GM10248 (cell line): ENCODE measurements around the gene MTCL1.

Experiments
- CTCF ChIA-PET: fragments of 300-600 bp; sonication (Branson Sonifier 250); formaldehyde crosslinking; extraction: SDS; loops from one replicate; lab custom pipeline; 2021; ENCODE audit warnings: antibody characterized with exemption; lab: Yijun Ruan, JAX
- POLR2A ChIA-PET: fragments of 350-650 bp; sonication (Branson Sonifier 250); formaldehyde crosslinking; extraction: SDS; loops from one replicate; lab custom pipeline; 2020; ENCODE audit warnings: antibody characterized with exemption; lab: Yijun Ruan, JAX
- DNase-seq: peaks from one replicate; pipeline ENCODE4 v3.0.0; 2012; ENCODE audit errors: extremely low spot score
- TF ChIP-seq, protein P1 (sequence below): IDR thresholded peaks from 2 replicates; pipeline ENCODE4 v1.5.1; 2012; ENCODE audit warnings: mild to moderate bottlenecking, low read depth; ENCODE audit errors: extremely low read depth, missing control alignments, control extremely low read depth

MTCL1 gene

DNA sequence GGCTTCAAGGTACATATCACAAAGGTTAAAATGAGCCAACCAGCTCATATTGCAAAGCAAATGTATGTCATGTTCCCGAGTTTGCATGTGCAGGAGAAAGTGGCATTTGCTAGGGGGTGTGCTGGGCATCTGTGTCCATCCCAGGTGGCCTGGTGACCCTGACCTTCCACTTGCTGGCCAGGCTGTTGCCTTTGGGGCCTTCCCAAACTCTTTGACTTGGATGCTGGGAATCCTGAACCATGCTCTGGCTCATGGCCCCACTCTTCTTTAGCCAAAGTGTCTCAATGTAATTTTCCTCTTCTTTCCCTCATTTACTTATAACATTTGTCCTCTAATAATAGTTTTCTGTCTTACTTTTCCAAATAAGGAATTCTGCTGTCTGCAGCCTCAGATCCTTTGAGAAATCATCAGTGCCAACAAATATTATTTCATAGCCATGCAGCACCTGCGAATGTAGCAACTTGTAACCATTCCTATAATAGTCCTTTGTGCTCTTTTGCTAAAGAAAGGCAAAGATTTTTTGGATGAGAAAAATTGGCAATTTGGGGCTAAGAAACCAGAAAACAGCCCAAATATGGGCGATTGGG lies 64.2 kb downstream of the MTCL1 start:
- DNase-seq = no peak
- CTCF ChIA-PET = interaction anchor here (1.0 kb wide), 1 partner anchor 17 kb away, joined by 3 read pairs; no protein-coding TSS in a partner anchor
- TF ChIP-seq, protein P1, sequence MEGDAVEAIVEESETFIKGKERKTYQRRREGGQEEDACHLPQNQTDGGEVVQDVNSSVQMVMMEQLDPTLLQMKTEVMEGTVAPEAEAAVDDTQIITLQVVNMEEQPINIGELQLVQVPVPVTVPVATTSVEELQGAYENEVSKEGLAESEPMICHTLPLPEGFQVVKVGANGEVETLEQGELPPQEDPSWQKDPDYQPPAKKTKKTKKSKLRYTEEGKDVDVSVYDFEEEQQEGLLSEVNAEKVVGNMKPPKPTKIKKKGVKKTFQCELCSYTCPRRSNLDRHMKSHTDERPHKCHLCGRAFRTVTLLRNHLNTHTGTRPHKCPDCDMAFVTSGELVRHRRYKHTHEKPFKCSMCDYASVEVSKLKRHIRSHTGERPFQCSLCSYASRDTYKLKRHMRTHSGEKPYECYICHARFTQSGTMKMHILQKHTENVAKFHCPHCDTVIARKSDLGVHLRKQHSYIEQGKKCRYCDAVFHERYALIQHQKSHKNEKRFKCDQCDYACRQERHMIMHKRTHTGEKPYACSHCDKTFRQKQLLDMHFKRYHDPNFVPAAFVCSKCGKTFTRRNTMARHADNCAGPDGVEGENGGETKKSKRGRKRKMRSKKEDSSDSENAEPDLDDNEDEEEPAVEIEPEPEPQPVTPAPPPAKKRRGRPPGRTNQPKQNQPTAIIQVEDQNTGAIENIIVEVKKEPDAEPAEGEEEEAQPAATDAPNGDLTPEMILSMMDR = no peak
- POLR2A ChIA-PET = no interaction called here

DNA sequence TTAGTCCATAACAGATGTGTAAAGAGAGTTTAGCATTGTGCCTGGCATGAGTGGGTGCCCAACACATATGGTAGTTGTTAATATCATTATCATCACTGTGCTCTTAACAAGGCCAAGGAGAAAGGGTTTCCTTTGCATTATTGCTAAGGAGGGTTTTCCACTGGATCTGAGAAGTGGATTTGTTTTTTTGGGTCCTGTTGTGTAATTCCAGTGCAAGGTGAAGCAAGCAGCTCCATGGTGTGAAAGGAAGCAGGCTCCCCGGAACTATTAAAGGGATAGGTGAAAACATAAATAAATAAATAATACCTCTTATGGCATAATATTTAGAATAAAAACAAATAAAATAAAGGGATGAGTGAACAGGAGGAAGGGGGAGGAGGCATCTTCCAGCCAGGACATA lies 65.3 kb downstream of the MTCL1 start:
- TF ChIP-seq, protein P1 = no peak
- no peak for DNase-seq
- ChIA-PET CTCF (no interaction called here), POLR2A (no interaction called here)

DNA sequence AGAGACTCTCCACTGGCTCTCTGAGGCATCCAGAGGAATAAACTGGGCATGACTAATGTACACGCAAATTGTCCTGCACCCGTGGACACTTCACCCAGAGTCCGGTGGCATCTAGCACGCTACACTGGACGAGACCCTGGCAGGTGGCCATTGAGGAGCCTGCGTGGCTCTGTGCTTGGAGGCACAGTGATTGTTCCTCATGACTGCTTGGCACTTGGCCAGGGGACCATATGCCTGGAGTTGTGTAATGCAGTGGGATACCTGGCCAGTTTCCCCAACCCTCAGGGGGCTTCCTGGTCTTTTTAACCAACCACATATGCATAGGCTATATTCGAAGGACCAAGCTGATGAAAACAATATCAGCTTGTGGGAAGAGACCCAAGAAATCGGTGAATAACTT lies 66.6 kb downstream of the MTCL1 start:
- CTCF ChIA-PET = no interaction called here
- POLR2A ChIA-PET = no interaction called here
- TF ChIP-seq, protein P1 = no peak
- DNase-seq = no peak

DNA sequence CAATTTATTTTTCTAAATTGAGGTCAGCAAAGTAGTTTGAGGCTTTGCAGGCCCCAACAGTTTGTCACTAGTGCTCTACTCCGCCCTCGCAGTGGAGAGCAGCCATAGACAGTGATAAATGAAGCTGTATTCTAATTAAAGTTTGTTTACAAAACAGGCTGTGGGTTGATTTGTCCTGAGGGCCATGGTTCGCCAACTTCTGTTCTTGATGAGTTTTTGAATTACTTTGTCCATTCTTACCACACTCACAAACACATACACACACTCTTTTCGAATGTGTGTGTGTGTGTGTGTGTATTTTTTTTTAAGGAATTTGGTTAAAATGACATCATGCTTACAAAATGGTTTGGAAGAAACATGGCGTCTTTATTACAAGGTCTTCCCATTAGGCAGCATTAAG lies 68.6 kb downstream of the MTCL1 start:
- ChIA-PET CTCF (no interaction called here), POLR2A (no interaction called here)
- no peak for DNase-seq
- TF ChIP-seq, protein P1 = no peak

DNA sequence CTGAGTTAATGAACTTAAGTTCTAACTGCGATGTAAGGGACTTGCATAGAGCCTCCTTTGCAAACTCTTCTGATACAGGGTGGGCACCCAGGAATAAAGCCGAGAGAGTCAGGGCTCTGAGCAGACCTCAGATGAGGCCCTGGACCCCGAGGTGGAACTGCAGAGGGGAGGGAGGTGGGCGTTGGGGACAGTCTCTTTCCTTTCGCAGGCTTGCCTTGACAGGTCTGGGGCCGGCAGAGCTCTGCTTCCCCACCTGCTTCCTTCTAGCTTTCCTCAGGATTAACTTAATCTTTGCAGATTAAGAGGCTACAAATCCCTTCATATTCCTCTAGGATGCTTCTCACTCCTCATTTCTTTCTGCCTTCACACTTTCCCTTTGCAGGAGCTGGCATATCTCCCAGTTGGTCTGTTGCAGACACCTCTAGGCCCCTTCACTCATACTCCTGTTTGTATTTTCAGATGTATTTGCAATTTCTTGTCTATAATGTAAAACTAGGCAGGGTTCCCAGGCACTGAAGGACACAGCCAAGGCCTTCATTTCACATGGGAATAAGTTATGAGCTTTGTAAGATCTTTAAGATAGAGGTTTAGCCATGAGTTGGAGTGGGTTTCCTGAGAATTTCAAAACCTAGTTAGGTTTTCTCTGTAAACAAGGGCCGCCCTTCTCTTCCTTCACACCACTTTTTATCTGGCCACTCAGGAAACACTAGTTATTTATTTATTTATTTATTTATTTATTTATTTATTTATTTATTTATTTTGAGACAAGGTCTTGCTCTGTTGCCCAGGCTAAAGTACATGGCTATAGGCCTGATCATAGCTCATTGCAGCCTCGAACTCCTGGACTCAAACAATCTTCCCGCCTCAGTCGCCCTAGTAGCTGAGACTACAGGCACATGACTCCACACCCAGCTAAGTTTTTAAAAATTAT lies 70.9 kb downstream of the MTCL1 start:
- no peak for DNase-seq
- ChIA-PET CTCF (interaction anchor here (1.0 to 1.6 kb wide), 5 partner anchors 10 to 79 kb away, joined by 3 to 4 read pairs (median 3); no protein-coding TSS in a partner anchor), POLR2A (no interaction called here)
- TF ChIP-seq, protein P1 = no peak

DNA sequence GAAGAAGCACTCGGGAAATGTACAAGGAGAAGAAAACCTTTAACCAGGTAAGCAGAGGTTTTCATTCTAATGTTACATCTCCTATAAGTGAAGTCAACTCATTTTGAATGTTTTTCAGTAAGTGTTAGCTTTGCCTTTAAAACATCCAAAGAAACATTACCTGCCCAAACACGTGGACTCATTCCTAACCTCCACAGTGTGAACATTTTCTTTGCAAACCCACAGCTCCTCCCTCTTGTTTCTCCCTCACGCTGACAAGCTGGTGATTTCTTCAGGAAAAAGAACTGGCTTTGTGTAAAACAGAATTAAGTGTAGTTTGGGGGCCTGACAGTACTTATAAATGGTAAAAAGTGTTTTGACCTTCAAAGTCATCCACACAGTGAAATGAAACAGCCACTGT lies 72.5 kb downstream of the MTCL1 start:
- ChIA-PET CTCF (interaction anchor here (1.3 to 1.8 kb wide), 2 partner anchors 9 to 21 kb away, joined by 4 to 11 read pairs; no protein-coding TSS in a partner anchor), POLR2A (no interaction called here)
- no peak for DNase-seq
- TF ChIP-seq, protein P1 = no peak
